SU-DHL-6 (cell line): ENCODE measurements around the gene LRRC47.

Source experiments
- H2AFZ ChIP-seq: fragments of 200-600 bp; sonication (generic); 2 replicates; pipeline ENCODE4 v1.6.1; 2014; ENCODE audit warnings: low read depth, mild to moderate bottlenecking, moderate library complexity, mixed read lengths, antibody characterized with exemption, low read length; ENCODE audit not compliant: severe bottlenecking
- H3F3A ChIP-seq: fragments of 200-600 bp; shearing (Covaris generic); 2 replicates; pipeline ENCODE4 v1.6.0; 2016; ENCODE audit warnings: antibody characterized with exemption, mild to moderate bottlenecking; ENCODE audit not compliant: insufficient read depth
- H3K27ac ChIP-seq: fragments of 200-600 bp; sonication (generic); 2 replicates; pipeline ENCODE4 v1.5.1; 2016; ENCODE audit warnings: low read depth, mild to moderate bottlenecking, low read length, moderate library complexity, mixed read lengths
- H3K27me3 ChIP-seq: fragments of 200-600 bp; sonication (generic), shearing (Covaris generic); 2 replicates; pipeline ENCODE4 v1.6.0; 2014; ENCODE audit warnings: mild to moderate bottlenecking, low read length
- H3K36me3 ChIP-seq: fragments of 200-600 bp; sonication (generic); 2 replicates; pipeline ENCODE4 v1.6.1; 2014; ENCODE audit warnings: mild to moderate bottlenecking, low read length, mixed read lengths
- H3K4me2 ChIP-seq: fragments of 300-600, 200-600 bp; shearing (Covaris generic), sonication (generic); 2 replicates; pipeline ENCODE4 v1.6.0; 2014; ENCODE audit warnings: low read length, low read depth, mild to moderate bottlenecking; ENCODE audit not compliant: poor library complexity, severe bottlenecking
- H3K4me3 ChIP-seq: fragments of 200-600 bp; sonication (generic); 2 replicates; pipeline ENCODE4 v1.5.1; 2014; ENCODE audit warnings: antibody characterized with exemption, low read length, mild to moderate bottlenecking, mixed read lengths; ENCODE audit not compliant: insufficient read depth, poor library complexity, severe bottlenecking
- H3K79me2 ChIP-seq: fragments of 200-600 bp; sonication (generic); 2 replicates; pipeline ENCODE4 v1.6.1; 2014; ENCODE audit warnings: mild to moderate bottlenecking, low read length, moderate library complexity; ENCODE audit not compliant: insufficient read depth
- H3K9ac ChIP-seq: fragments of 200-600 bp; sonication (generic); 2 replicates; pipeline ENCODE4 v1.7.0; 2014; ENCODE audit warnings: mild to moderate bottlenecking, low read length
- H3K9me2 ChIP-seq: fragments of 200-600 bp; sonication (generic); replicated peaks from 2 replicates; pipeline ENCODE4 v1.6.1; 2014; ENCODE audit warnings: low read length; ENCODE audit not compliant: insufficient read depth
- H3K9me3 ChIP-seq: fragments of 200-600 bp; sonication (generic); 2 replicates; pipeline ENCODE4 v1.6.1; 2014; ENCODE audit warnings: low read length, mixed read lengths; ENCODE audit not compliant: insufficient read depth
- H4K20me1 ChIP-seq: fragments of 200-600 bp; sonication (generic); 2 replicates; pipeline ENCODE4 v1.6.1; 2014; ENCODE audit warnings: low read depth, mild to moderate bottlenecking, antibody characterized with exemption, low read length, moderate library complexity, mixed read lengths
- EZH2phosphoT487 ChIP-seq: fragments of 200-600 bp; sonication (generic), shearing (Covaris generic); conservative IDR thresholded peaks from 2 replicates; pipeline ENCODE4 v1.6.1; 2018; ENCODE audit warnings: mild to moderate bottlenecking, antibody characterized with exemption, low read length, moderate library complexity, mixed read lengths
- TF ChIP-seq, protein P1 (sequence below): fragments of 200-600 bp; sonication (generic); IDR thresholded peaks from one replicate; pipeline ENCODE4 v1.5.1; 2017; ENCODE audit warnings: antibody characterized with exemption, mild to moderate bottlenecking, low read length, moderate library complexity; ENCODE audit not compliant: insufficient read depth, poor library complexity, severe bottlenecking

The LRRC47 gene

GRCh38 chr1:3822421-3822820 lies 26.1 kb upstream of the LRRC47 start:
- Histone ChIP-seq H3K27me3 (no peaks in the 10 kb centered on the region), H3K9ac (no peak overlapping the region), H3K36me3 (no peaks in the 10 kb centered on the region)

GRCh38 chr1:3821908-3822307 lies 25.6 kb upstream of the LRRC47 start:
- Histone ChIP-seq H3K79me2 (no peaks in the 10 kb centered on the region), H3K27ac (no peak overlapping the region), H3K9ac (no peak overlapping the region), H3K27me3 (no peaks in the 10 kb centered on the region), H4K20me1 (no peaks in the 10 kb centered on the region), H3K4me2 (no peak overlapping the region), H3K9me3 (no peaks in the 10 kb centered on the region), H3F3A (no peaks in the 10 kb centered on the region), H3K9me2 (no peaks in the 10 kb centered on the region), H3K4me3 (no peak overlapping the region), H2AFZ (no peak overlapping the region), H3K36me3 (no peaks in the 10 kb centered on the region)
- TF ChIP-seq, protein P1, sequence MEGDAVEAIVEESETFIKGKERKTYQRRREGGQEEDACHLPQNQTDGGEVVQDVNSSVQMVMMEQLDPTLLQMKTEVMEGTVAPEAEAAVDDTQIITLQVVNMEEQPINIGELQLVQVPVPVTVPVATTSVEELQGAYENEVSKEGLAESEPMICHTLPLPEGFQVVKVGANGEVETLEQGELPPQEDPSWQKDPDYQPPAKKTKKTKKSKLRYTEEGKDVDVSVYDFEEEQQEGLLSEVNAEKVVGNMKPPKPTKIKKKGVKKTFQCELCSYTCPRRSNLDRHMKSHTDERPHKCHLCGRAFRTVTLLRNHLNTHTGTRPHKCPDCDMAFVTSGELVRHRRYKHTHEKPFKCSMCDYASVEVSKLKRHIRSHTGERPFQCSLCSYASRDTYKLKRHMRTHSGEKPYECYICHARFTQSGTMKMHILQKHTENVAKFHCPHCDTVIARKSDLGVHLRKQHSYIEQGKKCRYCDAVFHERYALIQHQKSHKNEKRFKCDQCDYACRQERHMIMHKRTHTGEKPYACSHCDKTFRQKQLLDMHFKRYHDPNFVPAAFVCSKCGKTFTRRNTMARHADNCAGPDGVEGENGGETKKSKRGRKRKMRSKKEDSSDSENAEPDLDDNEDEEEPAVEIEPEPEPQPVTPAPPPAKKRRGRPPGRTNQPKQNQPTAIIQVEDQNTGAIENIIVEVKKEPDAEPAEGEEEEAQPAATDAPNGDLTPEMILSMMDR: no peak
- TF ChIP-seq EZH2phosphoT487: no peak

More at GRCh38 chr1:3822421-3822820, 26.1 kb upstream of the LRRC47 start:
- H3K4me3 ChIP-seq: no peak overlapping the region
- H3F3A ChIP-seq: no peaks in the 10 kb centered on the region
- no peaks in the 10 kb centered on the region for H3K79me2 ChIP-seq
- H3K4me2 ChIP-seq: no peak overlapping the region
- no peaks in the 10 kb centered on the region for H4K20me1 ChIP-seq
- H3K27ac ChIP-seq: no peak overlapping the region
- no peak overlapping the region for H2AFZ ChIP-seq
- H3K9me3 ChIP-seq: no peaks in the 10 kb centered on the region
- no peaks in the 10 kb centered on the region for H3K9me2 ChIP-seq
- no peak for TF ChIP-seq EZH2phosphoT487
- TF ChIP-seq, protein P1: no peak

- Histone ChIP-seq H3F3A (no peaks in the 10 kb centered on the region), H3K9me2 (no peaks in the 10 kb centered on the region), H2AFZ (no peak overlapping the region), H3K36me3 (no peaks in the 10 kb centered on the region), H3K9me3 (no peaks in the 10 kb centered on the region), H3K27ac (no peak overlapping the region), H3K27me3 (no peaks in the 10 kb centered on the region), H3K9ac (no peak overlapping the region), H3K79me2 (no peaks in the 10 kb centered on the region), H3K4me2 (no peak overlapping the region), H3K4me3 (no peak overlapping the region), H4K20me1 (no peaks in the 10 kb centered on the region)
- no peak for TF ChIP-seq EZH2phosphoT487
- TF ChIP-seq, protein P1: no peak
Observed at GRCh38 chr1:3821447-3821846, 25.1 kb upstream of the LRRC47 start.

DNA sequence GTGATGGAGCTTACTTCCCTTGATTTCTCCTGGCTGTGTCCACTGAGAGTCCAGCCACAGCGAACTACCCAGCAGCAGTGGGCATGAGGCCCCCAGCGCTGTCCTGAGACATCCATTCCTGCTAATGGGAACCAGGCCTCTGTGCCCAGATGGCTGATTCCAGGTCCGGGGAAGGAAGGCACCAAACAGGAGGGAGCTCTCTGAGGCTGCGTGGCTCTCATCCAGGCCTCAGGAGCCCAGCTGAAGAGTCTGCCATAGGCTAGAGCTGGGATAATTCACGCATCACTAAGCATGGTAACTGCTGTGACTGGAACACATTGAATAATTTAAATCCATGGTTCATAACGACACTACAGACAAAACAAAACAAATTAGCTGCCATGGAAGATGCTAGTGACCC lies 24.7 kb upstream of the LRRC47 start:
- Histone ChIP-seq H3K79me2 (no peaks in the 10 kb centered on the region), H2AFZ (no peak overlapping the region), H3F3A (no peaks in the 10 kb centered on the region), H3K27ac (no peak overlapping the region), H3K9me2 (no peaks in the 10 kb centered on the region), H3K9ac (no peak overlapping the region), H3K27me3 (no peaks in the 10 kb centered on the region), H3K36me3 (no peaks in the 10 kb centered on the region), H3K4me3 (no peak overlapping the region), H3K9me3 (no peaks in the 10 kb centered on the region), H3K4me2 (no peak overlapping the region), H4K20me1 (no peaks in the 10 kb centered on the region)
- no peak for TF ChIP-seq EZH2phosphoT487
- TF ChIP-seq, protein P1: no peak
